Measurements from ENCODE around the gene ACKR2.

DNA sequence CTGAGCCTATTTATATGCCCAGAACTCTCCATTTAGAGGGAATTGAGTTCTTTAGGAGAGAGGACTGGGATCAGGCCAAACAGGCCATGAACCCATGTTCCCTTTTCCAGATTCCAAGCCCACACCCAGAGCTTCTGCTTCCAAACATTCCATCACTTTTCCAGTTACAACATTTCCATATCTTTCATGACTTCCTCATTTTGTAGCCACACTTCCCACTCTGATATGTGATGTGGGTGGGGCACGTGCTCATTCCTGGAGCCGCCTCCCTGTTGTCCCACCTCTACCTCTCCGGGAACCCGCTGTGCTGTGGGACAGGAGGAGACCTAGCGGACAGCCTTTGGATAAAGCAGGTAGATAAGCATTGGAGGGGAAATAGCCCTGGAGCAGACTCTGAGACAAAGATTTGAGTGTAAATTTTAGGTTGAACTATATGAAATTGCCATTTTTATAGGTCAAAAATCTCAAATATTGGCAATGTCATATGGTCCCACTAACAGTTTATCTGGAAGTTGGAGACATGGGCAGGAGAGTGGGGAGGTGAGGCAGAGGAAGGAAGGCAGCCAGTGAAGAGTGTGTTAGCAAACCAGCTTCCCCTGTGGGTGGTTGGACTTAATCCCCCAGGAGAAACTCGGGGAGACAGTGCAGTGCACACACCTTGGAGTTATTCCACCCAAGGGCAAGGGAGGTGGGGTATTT lies 34.6 kb downstream of the ACKR2 start:
- TF ChIP-seq, protein P1, sequence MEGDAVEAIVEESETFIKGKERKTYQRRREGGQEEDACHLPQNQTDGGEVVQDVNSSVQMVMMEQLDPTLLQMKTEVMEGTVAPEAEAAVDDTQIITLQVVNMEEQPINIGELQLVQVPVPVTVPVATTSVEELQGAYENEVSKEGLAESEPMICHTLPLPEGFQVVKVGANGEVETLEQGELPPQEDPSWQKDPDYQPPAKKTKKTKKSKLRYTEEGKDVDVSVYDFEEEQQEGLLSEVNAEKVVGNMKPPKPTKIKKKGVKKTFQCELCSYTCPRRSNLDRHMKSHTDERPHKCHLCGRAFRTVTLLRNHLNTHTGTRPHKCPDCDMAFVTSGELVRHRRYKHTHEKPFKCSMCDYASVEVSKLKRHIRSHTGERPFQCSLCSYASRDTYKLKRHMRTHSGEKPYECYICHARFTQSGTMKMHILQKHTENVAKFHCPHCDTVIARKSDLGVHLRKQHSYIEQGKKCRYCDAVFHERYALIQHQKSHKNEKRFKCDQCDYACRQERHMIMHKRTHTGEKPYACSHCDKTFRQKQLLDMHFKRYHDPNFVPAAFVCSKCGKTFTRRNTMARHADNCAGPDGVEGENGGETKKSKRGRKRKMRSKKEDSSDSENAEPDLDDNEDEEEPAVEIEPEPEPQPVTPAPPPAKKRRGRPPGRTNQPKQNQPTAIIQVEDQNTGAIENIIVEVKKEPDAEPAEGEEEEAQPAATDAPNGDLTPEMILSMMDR (IDR thresholded peaks at IDR 0.05) = no peak
- TF ChIP-seq ZFX (IDR thresholded peaks at IDR 0.05; ENCODE audit: borderline replicate concordance) = no peak
